NCI-H226 (cell line): ENCODE measurements around the gene CCDC33.

Source experiments
- DNase-seq: peaks from one replicate; pipeline ENCODE4 v3.0.0-alpha.2; 2015

Gene CCDC33

DNA sequence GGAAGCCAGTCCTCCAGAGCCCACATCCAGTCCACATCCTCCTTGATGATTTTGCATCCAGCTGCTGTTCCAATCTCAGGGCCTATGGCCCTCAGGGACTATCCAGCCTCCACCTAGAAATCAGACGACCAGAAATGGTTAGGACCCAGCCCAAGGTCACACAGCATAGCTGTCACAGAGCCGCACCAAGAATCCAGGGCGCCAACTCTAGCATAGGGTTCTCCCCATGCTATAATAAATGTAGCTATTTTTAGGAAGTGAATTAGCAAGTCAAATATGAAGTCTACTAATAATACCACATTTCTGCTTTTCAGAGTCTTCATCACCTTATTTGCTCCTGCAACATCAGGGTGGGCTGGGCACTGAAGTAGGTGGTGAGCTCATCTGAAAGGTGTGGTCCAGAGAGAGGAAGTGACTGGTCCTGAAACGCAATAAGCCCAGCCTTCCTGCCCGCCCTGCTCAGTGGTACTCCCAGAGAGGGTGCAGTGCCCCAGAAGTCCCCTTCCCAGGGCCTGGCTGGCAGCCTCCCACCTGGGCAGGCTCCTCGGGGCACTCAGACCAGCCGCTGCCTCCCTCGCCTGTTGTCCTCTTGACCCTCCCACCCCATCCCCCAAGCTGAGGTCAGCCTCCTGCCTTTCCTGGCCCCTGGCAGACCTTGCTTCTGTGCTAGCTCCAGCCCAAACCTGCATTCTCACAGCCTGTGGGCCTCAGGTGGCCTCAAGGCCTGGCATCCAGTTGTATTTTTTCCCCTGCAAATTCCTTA is 148.9 kb downstream of the CCDC33 start:
- peak; percentile 95 for DNase-seq

GRCh38 chr15:74385733-74386132 is 149.6 kb downstream of the CCDC33 start:
- no peak for DNase-seq
